Measurements from ENCODE around the gene VAV2.

DNA sequence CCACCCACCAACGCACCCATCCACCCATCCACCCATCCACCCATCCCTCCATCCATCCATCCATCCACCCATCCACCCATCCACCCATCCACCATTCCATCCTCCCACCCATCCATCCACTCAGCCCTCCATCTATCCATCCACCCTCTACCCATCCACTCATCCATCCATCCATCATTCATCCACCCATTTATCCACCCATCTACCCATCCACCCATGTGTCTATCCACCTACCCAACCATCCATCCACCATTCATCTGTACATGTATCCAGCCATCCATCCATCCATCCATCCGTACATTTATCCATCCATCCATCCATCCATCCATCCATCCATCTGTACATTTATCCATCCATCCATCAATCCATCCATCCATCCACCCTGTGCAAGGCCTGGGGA lies 11.1 kb upstream of the VAV2 start:
- TF ChIP-seq, protein P1, sequence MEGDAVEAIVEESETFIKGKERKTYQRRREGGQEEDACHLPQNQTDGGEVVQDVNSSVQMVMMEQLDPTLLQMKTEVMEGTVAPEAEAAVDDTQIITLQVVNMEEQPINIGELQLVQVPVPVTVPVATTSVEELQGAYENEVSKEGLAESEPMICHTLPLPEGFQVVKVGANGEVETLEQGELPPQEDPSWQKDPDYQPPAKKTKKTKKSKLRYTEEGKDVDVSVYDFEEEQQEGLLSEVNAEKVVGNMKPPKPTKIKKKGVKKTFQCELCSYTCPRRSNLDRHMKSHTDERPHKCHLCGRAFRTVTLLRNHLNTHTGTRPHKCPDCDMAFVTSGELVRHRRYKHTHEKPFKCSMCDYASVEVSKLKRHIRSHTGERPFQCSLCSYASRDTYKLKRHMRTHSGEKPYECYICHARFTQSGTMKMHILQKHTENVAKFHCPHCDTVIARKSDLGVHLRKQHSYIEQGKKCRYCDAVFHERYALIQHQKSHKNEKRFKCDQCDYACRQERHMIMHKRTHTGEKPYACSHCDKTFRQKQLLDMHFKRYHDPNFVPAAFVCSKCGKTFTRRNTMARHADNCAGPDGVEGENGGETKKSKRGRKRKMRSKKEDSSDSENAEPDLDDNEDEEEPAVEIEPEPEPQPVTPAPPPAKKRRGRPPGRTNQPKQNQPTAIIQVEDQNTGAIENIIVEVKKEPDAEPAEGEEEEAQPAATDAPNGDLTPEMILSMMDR (IDR thresholded peaks at IDR 0.05): no peak
- TF ChIP-seq POLR2A (IDR thresholded peaks at IDR 0.05) (no peak), EP300 (IDR thresholded peaks at IDR 0.05) (no peak)

Measured in tibial nerve (tissue), 4 donors.